NB4 (cell line): Measurements from ENCODE around the gene LMBR1.
"Not testable (repeated sequence)": the region's sequence is repeated elsewhere in the genome, so short reads cannot be mapped to it uniquely, and the experiment has no call there.

ENCODE experiments used
- DNase-seq: peaks from one replicate; pipeline ENCODE4 v3.0.0; 2010; ENCODE audit warnings: low read depth
- H3K4me3 ChIP-seq: one replicate; pipeline ENCODE4 v1.5.1; 2011; ENCODE audit warnings: mild to moderate bottlenecking, low read depth, low read length, moderate library complexity
- MYC ChIP-seq: IDR thresholded peaks from 2 replicates; pipeline ENCODE4 v1.6.1; 2011; ENCODE audit warnings: low read depth, low read length
- POLR2A ChIP-seq: IDR thresholded peaks from 2 replicates; pipeline ENCODE4 v1.6.1; 2011; ENCODE audit warnings: mild to moderate bottlenecking; ENCODE audit not compliant: insufficient read length; ENCODE audit errors: extremely low read depth
- TF ChIP-seq, protein P1 (sequence below): IDR thresholded peaks from one replicate; pipeline ENCODE4 v1.5.1; 2012; ENCODE audit warnings: low read depth, low read length
- TF ChIP-seq, protein P2 (sequence below): IDR thresholded peaks from 2 replicates; pipeline ENCODE4 v1.6.1; 2011; ENCODE audit warnings: low read depth, low read length

The LMBR1 gene

GRCh38 chr7:156920076-156920475, 27.1 kb upstream of the LMBR1 start:
- H3K4me3 ChIP-seq: no peak overlapping the region
- no peak for DNase-seq
- TF ChIP-seq POLR2A (no peak), MYC (no peak)
- TF ChIP-seq, protein P1, sequence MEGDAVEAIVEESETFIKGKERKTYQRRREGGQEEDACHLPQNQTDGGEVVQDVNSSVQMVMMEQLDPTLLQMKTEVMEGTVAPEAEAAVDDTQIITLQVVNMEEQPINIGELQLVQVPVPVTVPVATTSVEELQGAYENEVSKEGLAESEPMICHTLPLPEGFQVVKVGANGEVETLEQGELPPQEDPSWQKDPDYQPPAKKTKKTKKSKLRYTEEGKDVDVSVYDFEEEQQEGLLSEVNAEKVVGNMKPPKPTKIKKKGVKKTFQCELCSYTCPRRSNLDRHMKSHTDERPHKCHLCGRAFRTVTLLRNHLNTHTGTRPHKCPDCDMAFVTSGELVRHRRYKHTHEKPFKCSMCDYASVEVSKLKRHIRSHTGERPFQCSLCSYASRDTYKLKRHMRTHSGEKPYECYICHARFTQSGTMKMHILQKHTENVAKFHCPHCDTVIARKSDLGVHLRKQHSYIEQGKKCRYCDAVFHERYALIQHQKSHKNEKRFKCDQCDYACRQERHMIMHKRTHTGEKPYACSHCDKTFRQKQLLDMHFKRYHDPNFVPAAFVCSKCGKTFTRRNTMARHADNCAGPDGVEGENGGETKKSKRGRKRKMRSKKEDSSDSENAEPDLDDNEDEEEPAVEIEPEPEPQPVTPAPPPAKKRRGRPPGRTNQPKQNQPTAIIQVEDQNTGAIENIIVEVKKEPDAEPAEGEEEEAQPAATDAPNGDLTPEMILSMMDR: no peak
- TF ChIP-seq, protein P2, sequence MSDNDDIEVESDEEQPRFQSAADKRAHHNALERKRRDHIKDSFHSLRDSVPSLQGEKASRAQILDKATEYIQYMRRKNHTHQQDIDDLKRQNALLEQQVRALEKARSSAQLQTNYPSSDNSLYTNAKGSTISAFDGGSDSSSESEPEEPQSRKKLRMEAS: no peak

GRCh38 chr7:156919132-156919713, 26.2 kb upstream of the LMBR1 start:
- no peak for DNase-seq
- TF ChIP-seq, protein P2: no peak
- TF ChIP-seq MYC (no peak), POLR2A (no peak)
- H3K4me3 ChIP-seq: no peak overlapping the region

- no peak for DNase-seq
- no peak overlapping the region for H3K4me3 ChIP-seq
- TF ChIP-seq, protein P2: no peak
- TF ChIP-seq, protein P1: no peak
- no peak for TF ChIP-seq MYC
- no peak for TF ChIP-seq POLR2A
Observed at GRCh38 chr7:156918635-156919034, 25.7 kb upstream of the LMBR1 start.

GRCh38 chr7:156909574-156910252, 16.7 kb upstream of the LMBR1 start:
- DNase-seq, H3K4me3 ChIP-seq: not testable (repeated sequence)

DNA sequence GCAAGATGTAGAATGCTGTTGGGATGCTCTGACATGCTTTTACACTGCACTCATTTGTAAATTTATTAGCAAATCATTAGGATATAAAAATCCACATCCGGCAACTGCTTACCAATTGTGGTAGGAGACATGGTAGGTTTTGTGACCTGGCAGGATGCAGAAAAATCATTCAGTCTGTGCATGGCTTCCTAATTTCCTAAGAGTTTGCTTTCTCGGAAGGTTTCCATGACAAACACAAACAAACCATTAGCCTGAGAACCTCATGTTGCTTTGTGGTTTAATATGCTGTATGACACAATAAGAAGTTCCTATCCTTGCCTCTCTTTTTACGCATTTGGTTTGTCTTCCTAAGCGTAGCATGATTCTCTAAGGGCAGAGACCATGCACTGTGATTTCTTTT, 14.7 kb upstream of the LMBR1 start:
- no peak for DNase-seq
- TF ChIP-seq, protein P2: no peak
- TF ChIP-seq, protein P1: no peak
- TF ChIP-seq POLR2A (no peak), MYC (no peak)

DNA sequence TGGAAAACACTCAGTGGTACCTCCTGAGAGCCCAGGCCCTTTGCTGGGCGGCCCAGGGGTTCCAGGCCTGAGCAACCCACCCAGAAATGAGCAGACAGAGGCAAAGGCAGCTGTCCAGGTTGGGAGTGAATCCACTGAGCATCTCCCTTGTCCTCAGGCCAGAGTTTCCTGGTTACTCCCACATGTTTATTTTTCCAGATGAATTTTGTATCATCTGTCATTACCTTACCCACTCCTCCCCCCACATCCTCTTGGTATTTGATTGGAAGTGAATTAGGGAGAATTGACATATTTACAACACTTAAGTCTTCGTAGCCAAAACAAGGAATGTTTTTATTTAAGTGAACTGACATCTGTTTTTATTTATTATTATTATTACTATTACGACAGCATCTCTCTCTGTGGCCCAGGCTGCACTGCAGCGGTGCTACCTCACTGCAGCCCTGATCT, 13.2 kb upstream of the LMBR1 start:
- TF ChIP-seq, protein P1: no peak
- TF ChIP-seq POLR2A (no peak), MYC (no peak)
- TF ChIP-seq, protein P2: no peak
- no peak overlapping the region for H3K4me3 ChIP-seq
- no peak for DNase-seq

More for the DNA sequence above, 14.7 kb upstream of the LMBR1 start:
- no peak overlapping the region for H3K4me3 ChIP-seq
